ENCODE results near the gene GUCY1A2. TPM values are rescaled to one million over a fixed set of nuclear protein-coding genes. Genes with fewer than 3 reads are reported as not detected.

Gene GUCY1A2
- polyA plus RNA-seq, 3 donors = not detected

- Histone ChIP-seq H3K4me2 (replicated peaks; ENCODE audit: extremely low read depth, low read length, poor library complexity, severe bottlenecking) (no peak overlapping the region), H3K79me2 (ENCODE audit: insufficient read depth, low read length) (no peaks in the 10 kb centered on the region), H3K4me3 (replicated peaks in 1 of 3; ENCODE audit: low read depth in 2 of 3, low read length in 3 of 3) (no peak overlapping the region), H2AFZ (ENCODE audit: insufficient read depth, low read depth, low read length, poor library complexity, severe bottlenecking) (no peak overlapping the region), H3K9ac (ENCODE audit: insufficient read depth, low read length, poor library complexity, severe bottlenecking) (no peak overlapping the region), H3K9me3 (replicated peaks in 1 of 2; ENCODE audit: control insufficient read depth in 1 of 2, insufficient read depth in 1 of 2, low read length in 2 of 2) (no peaks in the 10 kb centered on the region), H3K36me3 (replicated peaks in 1 of 2; ENCODE audit: control insufficient read depth in 1 of 2, insufficient read depth in 2 of 2, low read length in 2 of 2) (no peaks in the 10 kb centered on the region), H3K27me3 (ENCODE audit: control insufficient read depth in 2 of 2, insufficient read depth in 2 of 2, low read length in 2 of 2) (no peaks in the 10 kb centered on the region), H3K27ac (ENCODE audit: low read depth in 1 of 2, low read length in 2 of 2) (no peak overlapping the region), H3K4me1 (ENCODE audit: control insufficient read depth in 1 of 2, insufficient read depth in 2 of 2, low read length in 2 of 2) (no peaks in the 10 kb centered on the region), H4K20me1 (ENCODE audit: insufficient read depth, low read length) (no peaks in the 10 kb centered on the region)
- no peaks in the 10 kb centered on the region for H3K36me3 Mint-ChIP-seq
- no peaks in the 10 kb centered on the region for H3K27me3 Mint-ChIP-seq (ENCODE audit: low read depth in 3 of 3)
- H3K9me3 Mint-ChIP-seq = peaks cover 0 to 3% (median 0%) of the 10 kb centered on the region in 7 donors
- no peak for TF ChIP-seq CTCF (IDR thresholded peaks at IDR 0.05)
- H3K27ac Mint-ChIP-seq = no peak overlapping the region
- intact Hi-C loops (cut with micrococcal nuclease) = no loop called here
- H3K4me3 Mint-ChIP-seq = no peak overlapping the region
- no peaks in the 10 kb centered on the region for H3K4me1 Mint-ChIP-seq
- no peak for DNase-seq
Measured at GRCh38 chr11:106971864-106972263, 46.4 kb downstream of the GUCY1A2 start.

- Mint-ChIP-seq H3K4me3 (no peak overlapping the region), H3K36me3 (no peaks in the 10 kb centered on the region)
- H3K4me3 ChIP-seq (replicated peaks in 1 of 3; ENCODE audit: low read depth in 2 of 3, low read length in 3 of 3) = no peak overlapping the region
Measured at GRCh38 chr11:106969644-106970355, 48.5 kb downstream of the GUCY1A2 start.

More at GRCh38 chr11:106969644-106970355, 48.5 kb downstream of the GUCY1A2 start:
- Histone ChIP-seq H3K27ac (ENCODE audit: low read depth in 1 of 2, low read length in 2 of 2) (no peak overlapping the region), H3K9me3 (replicated peaks in 1 of 2; ENCODE audit: control insufficient read depth in 1 of 2, insufficient read depth in 1 of 2, low read length in 2 of 2) (no peaks in the 10 kb centered on the region), H2AFZ (ENCODE audit: insufficient read depth, low read depth, low read length, poor library complexity, severe bottlenecking) (no peak overlapping the region), H3K4me2 (replicated peaks; ENCODE audit: extremely low read depth, low read length, poor library complexity, severe bottlenecking) (no peak overlapping the region), H4K20me1 (ENCODE audit: insufficient read depth, low read length) (no peaks in the 10 kb centered on the region), H3K27me3 (ENCODE audit: control insufficient read depth in 2 of 2, insufficient read depth in 2 of 2, low read length in 2 of 2) (no peaks in the 10 kb centered on the region), H3K4me1 (ENCODE audit: control insufficient read depth in 1 of 2, insufficient read depth in 2 of 2, low read length in 2 of 2) (no peaks in the 10 kb centered on the region), H3K36me3 (replicated peaks in 1 of 2; ENCODE audit: control insufficient read depth in 1 of 2, insufficient read depth in 2 of 2, low read length in 2 of 2) (no peaks in the 10 kb centered on the region), H3K79me2 (ENCODE audit: insufficient read depth, low read length) (no peaks in the 10 kb centered on the region), H3K9ac (ENCODE audit: insufficient read depth, low read length, poor library complexity, severe bottlenecking) (no peak overlapping the region)
- intact Hi-C loops (cut with micrococcal nuclease) = no loop called here
- WGBS (ENCODE audit: insufficient coverage) = no CpG with 5 or more reads among the region's 1 CpG
- Mint-ChIP-seq H3K27ac (no peak overlapping the region), H3K4me1 (no peaks in the 10 kb centered on the region), H3K9me3 (peaks cover 0 to 3% (median 0%) of the 10 kb centered on the region in 7 donors), H3K27me3 (ENCODE audit: low read depth in 3 of 3) (no peaks in the 10 kb centered on the region)
- DNase-seq = no peak
- no peak for TF ChIP-seq CTCF (IDR thresholded peaks at IDR 0.05)

All from CD14-positive monocyte (primary cell).